ENCODE results near the gene RPAP3.

Gene RPAP3

GRCh38 chr12:47718531-47718930 lies 12.7 kb upstream of the RPAP3 start:
- DNase-seq: no peak

GRCh38 chr12:47717443-47718193 lies 11.8 kb upstream of the RPAP3 start:
- DNase-seq: peak; percentile 92

GRCh38 chr12:47717046-47717442 lies 11.2 kb upstream of the RPAP3 start:
- no peak for DNase-seq

GRCh38 chr12:47715877-47716548 lies 10.2 kb upstream of the RPAP3 start:
- DNase-seq: no peak

GRCh38 chr12:47715393-47715876 lies 9.6 kb upstream of the RPAP3 start:
- peak; percentile 94 for DNase-seq

GRCh38 chr12:47714826-47715386 lies 9.1 kb upstream of the RPAP3 start:
- no peak for DNase-seq

GRCh38 chr12:47712171-47712570 lies 6.3 kb upstream of the RPAP3 start:
- no peak for DNase-seq

- DNase-seq: no peak
These were observed 5.6 kb upstream of the RPAP3 start for GRCh38 chr12:47711448-47711847.

GRCh38 chr12:47710278-47710677 lies 4.4 kb upstream of the RPAP3 start:
- no peak for DNase-seq

- DNase-seq: peak; percentile 43
These were observed 3.8 kb upstream of the RPAP3 start for GRCh38 chr12:47709671-47710070.

- peak; percentile 51 for DNase-seq
These were observed 3.4 kb upstream of the RPAP3 start for GRCh38 chr12:47709237-47709636.

GRCh38 chr12:47707905-47708543 lies 2.2 kb upstream of the RPAP3 start:
- peak; percentile 24 for DNase-seq

GRCh38 chr12:47707355-47707754 lies 1.5 kb upstream of the RPAP3 start:
- no peak for DNase-seq

- no peak for DNase-seq
These were observed 633 bp downstream of the RPAP3 start for GRCh38 chr12:47705229-47705565.

GRCh38 chr12:47704719-47705118 lies 1.1 kb downstream of the RPAP3 start:
- DNase-seq: no peak

GRCh38 chr12:47700263-47700662 lies 5.6 kb downstream of the RPAP3 start:
- DNase-seq: no peak

GRCh38 chr12:47698631-47699030 lies 7.2 kb downstream of the RPAP3 start:
- DNase-seq: no peak

GRCh38 chr12:47698055-47698454 lies 7.8 kb downstream of the RPAP3 start:
- peak; percentile 41 for DNase-seq

- no peak for DNase-seq
These were observed 16.6 kb downstream of the RPAP3 start for GRCh38 chr12:47689215-47689614.

GRCh38 chr12:47687636-47688035 lies 18.2 kb downstream of the RPAP3 start:
- no peak for DNase-seq

- DNase-seq: peak; percentile 77
These were observed 19.1 kb downstream of the RPAP3 start for GRCh38 chr12:47686645-47687240.

GRCh38 chr12:47679785-47680184 lies 26.0 kb downstream of the RPAP3 start:
- DNase-seq: no peak

- DNase-seq: no peak
These were observed 33.8 kb downstream of the RPAP3 start for GRCh38 chr12:47672068-47672467.

Data from hematopoietic multipotent progenitor cell treated with erythropoietin and hydrocortisone succinate and interleukin-3 and kit ligand, for 4 days (in vitro differentiated cells).